ENCODE data around the gene PANX2.
"Not testable (repeated sequence)": the region's sequence is repeated elsewhere in the genome, so short reads cannot be mapped to it uniquely, and the experiment has no call there.

The PANX2 gene

GRCh38 chr22:50204998-50205397, 34.5 kb downstream of the PANX2 start:
- 0 out of 2 replicates have a peak, but pooled peaks have one; percentile 2 for TF ChIP-seq POLR2AphosphoS5 (IDR thresholded peaks at IDR 0.05; ENCODE audit: low read depth, low read length)
- not testable (repeated sequence) for FAIRE-seq; DNase-seq (ENCODE audit: insufficient read length)

GRCh38 chr22:50205781-50206569, 35.4 kb downstream of the PANX2 start:
- no peak for DNase-seq (ENCODE audit: insufficient read length)
- no peak for TF ChIP-seq POLR2A (IDR thresholded peaks at IDR 0.05; ENCODE audit: low read depth, low read length)
- TF ChIP-seq TAF1 (IDR thresholded peaks at IDR 0.05; ENCODE audit: borderline replicate concordance, low read depth, low read length), result no peak
- peak; percentile 48 for FAIRE-seq

- no peak for DNase-seq (ENCODE audit: insufficient read length)
- no peak for FAIRE-seq
- TF ChIP-seq POLR2AphosphoS5 (IDR thresholded peaks at IDR 0.05; ENCODE audit: low read depth, low read length) (no peak), POLR2A (IDR thresholded peaks at IDR 0.05; ENCODE audit: low read depth, low read length) (no peak), TAF1 (IDR thresholded peaks at IDR 0.05; ENCODE audit: borderline replicate concordance, low read depth, low read length) (no peak)
These were observed 36.1 kb downstream of the PANX2 start for GRCh38 chr22:50206599-50206998.

GRCh38 chr22:50207383-50208140, 37.0 kb downstream of the PANX2 start:
- TF ChIP-seq POLR2AphosphoS5 (IDR thresholded peaks at IDR 0.05; ENCODE audit: low read depth, low read length), result no peak
- TF ChIP-seq TAF1 (IDR thresholded peaks at IDR 0.05; ENCODE audit: borderline replicate concordance, low read depth, low read length), result no peak
- TF ChIP-seq POLR2A (IDR thresholded peaks at IDR 0.05; ENCODE audit: low read depth, low read length), result no peak
- FAIRE-seq (no peak), DNase-seq (ENCODE audit: insufficient read length) (no peak)

GRCh38 chr22:50208430-50208938, 38.0 kb downstream of the PANX2 start:
- DNase-seq (ENCODE audit: insufficient read length) (no peak), FAIRE-seq (no peak)
- TF ChIP-seq POLR2AphosphoS5 (IDR thresholded peaks at IDR 0.05; ENCODE audit: low read depth, low read length), result no peak
- no peak for TF ChIP-seq TAF1 (IDR thresholded peaks at IDR 0.05; ENCODE audit: borderline replicate concordance, low read depth, low read length)
- TF ChIP-seq POLR2A (IDR thresholded peaks at IDR 0.05; ENCODE audit: low read depth, low read length), result no peak

GRCh38 chr22:50208939-50209892, 38.7 kb downstream of the PANX2 start:
- FAIRE-seq, result no peak
- DNase-seq (ENCODE audit: insufficient read length), result no peak
- TF ChIP-seq TAF1 (IDR thresholded peaks at IDR 0.05; ENCODE audit: borderline replicate concordance, low read depth, low read length) (no peak), POLR2AphosphoS5 (IDR thresholded peaks at IDR 0.05; ENCODE audit: low read depth, low read length) (peak; percentile 45; the same call in 1 of the 2 replicates)

- TF ChIP-seq POLR2AphosphoS5 (IDR thresholded peaks at IDR 0.05; ENCODE audit: low read depth, low read length), result no peak
- TF ChIP-seq POLR2A (IDR thresholded peaks at IDR 0.05; ENCODE audit: low read depth, low read length), result no peak
- no peak for TF ChIP-seq TAF1 (IDR thresholded peaks at IDR 0.05; ENCODE audit: borderline replicate concordance, low read depth, low read length)
- FAIRE-seq (peak; percentile 92), DNase-seq (ENCODE audit: insufficient read length) (peak; percentile 82)
These were observed 39.4 kb downstream of the PANX2 start for GRCh38 chr22:50209893-50210292.

- DNase-seq (ENCODE audit: insufficient read length) (no peak), FAIRE-seq (no peak)
- TF ChIP-seq TAF1 (IDR thresholded peaks at IDR 0.05; ENCODE audit: borderline replicate concordance, low read depth, low read length) (no peak), POLR2AphosphoS5 (IDR thresholded peaks at IDR 0.05; ENCODE audit: low read depth, low read length) (no peak), POLR2A (IDR thresholded peaks at IDR 0.05; ENCODE audit: low read depth, low read length) (0 out of 2 replicates have a peak, but pooled peaks have one; percentile 38)
These were observed 40.0 kb downstream of the PANX2 start for GRCh38 chr22:50210378-50211139.

GRCh38 chr22:50211147-50211546, 40.6 kb downstream of the PANX2 start:
- DNase-seq (ENCODE audit: insufficient read length) (no peak), FAIRE-seq (no peak)
- no peak for TF ChIP-seq POLR2A (IDR thresholded peaks at IDR 0.05; ENCODE audit: low read depth, low read length)
- no peak for TF ChIP-seq TAF1 (IDR thresholded peaks at IDR 0.05; ENCODE audit: borderline replicate concordance, low read depth, low read length)
- no peak for TF ChIP-seq POLR2AphosphoS5 (IDR thresholded peaks at IDR 0.05; ENCODE audit: low read depth, low read length)

- FAIRE-seq, result no peak
- no peak for DNase-seq (ENCODE audit: insufficient read length)
- TF ChIP-seq POLR2AphosphoS5 (IDR thresholded peaks at IDR 0.05; ENCODE audit: low read depth, low read length) (no peak), POLR2A (IDR thresholded peaks at IDR 0.05; ENCODE audit: low read depth, low read length) (no peak), TAF1 (IDR thresholded peaks at IDR 0.05; ENCODE audit: borderline replicate concordance, low read depth, low read length) (no peak)
These were observed 42.7 kb downstream of the PANX2 start for GRCh38 chr22:50213263-50213662.
